HepG2 (cell line): ENCODE data around the gene PCIF1. TPM values are rescaled to one million over a fixed set of nuclear protein-coding genes. Genes with fewer than 3 reads are reported as not detected.

Experiments
- ADNP ChIP-seq: sonication (generic); formaldehyde crosslinking; IDR thresholded peaks from 2 replicates; pipeline ENCODE4 v1.4.0; 2020; ENCODE audit warnings: missing genetic modification reagents
- ATF5 ChIP-seq: sonication (generic); formaldehyde crosslinking; IDR thresholded peaks from 2 replicates; pipeline ENCODE4 v1.4.0; 2020; ENCODE audit warnings: mild to moderate bottlenecking, low read depth, missing genetic modification reagents
- E2F1 ChIP-seq: sonication (generic); formaldehyde crosslinking; IDR thresholded peaks from 2 replicates; pipeline ENCODE4 v1.5.0; 2020; ENCODE audit warnings: missing genetic modification reagents
- E2F2 ChIP-seq: sonication (generic); formaldehyde crosslinking; IDR thresholded peaks from 2 replicates; pipeline ENCODE4 v1.4.0; 2020; ENCODE audit warnings: missing genetic modification reagents, borderline replicate concordance
- ETV5 ChIP-seq: IDR thresholded peaks from 2 replicates; pipeline ENCODE4 v1.6.1; 2018; ENCODE audit warnings: missing biosample characterization, missing genetic modification reagents, inconsistent platforms, borderline replicate concordance
- GATAD2A ChIP-seq: IDR thresholded peaks from 2 replicates; pipeline ENCODE4 v1.6.1; 2016
- HMGXB3 ChIP-seq: sonication (generic); formaldehyde crosslinking; IDR thresholded peaks from 2 replicates; pipeline ENCODE4 v1.4.0; 2020; ENCODE audit warnings: missing genetic modification reagents, borderline replicate concordance
- KMT2B ChIP-seq: IDR thresholded peaks from 2 replicates; pipeline ENCODE4 v1.6.1; 2016; ENCODE audit warnings: missing genetic modification reagents, missing compliant biosample characterization
- MLLT10 ChIP-seq: sonication (generic); formaldehyde crosslinking; IDR thresholded peaks from 2 replicates; pipeline ENCODE4 v1.4.0; 2020; ENCODE audit warnings: missing genetic modification reagents
- NFRKB ChIP-seq: fragments of 450-650 bp; IDR thresholded peaks from 2 replicates; pipeline ENCODE4 v1.6.1; 2017
- SRSF1 ChIP-seq: fragments of 200-400 bp; formaldehyde crosslinking; optimal IDR thresholded peaks from 2 replicates; pipeline ENCODE3; 2017; ENCODE audit warnings: mild to moderate bottlenecking, low read depth, low read length, moderate library complexity
- TEAD3 ChIP-seq: optimal IDR thresholded peaks from 2 replicates; pipeline ENCODE3; 2016; ENCODE audit warnings: borderline replicate concordance
- ZBTB46 ChIP-seq: sonication (generic); formaldehyde crosslinking; IDR thresholded peaks from 2 replicates; pipeline ENCODE4 v1.4.0; 2020; ENCODE audit warnings: mild to moderate bottlenecking, missing genetic modification reagents, borderline replicate concordance
- ZBTB7A ChIP-seq: sonication (generic); formaldehyde crosslinking; IDR thresholded peaks from 2 replicates; pipeline ENCODE4 v1.8.0; 2022; ENCODE audit warnings: mild to moderate bottlenecking, missing genetic modification reagents
- ZNF44 ChIP-seq: sonication (generic); formaldehyde crosslinking; IDR thresholded peaks from 2 replicates; pipeline ENCODE4 v1.5.1; 2020; ENCODE audit warnings: mild to moderate bottlenecking, missing genetic modification reagents
- ZNF563 ChIP-seq: sonication (generic); formaldehyde crosslinking; IDR thresholded peaks from 2 replicates; pipeline ENCODE4 v1.8.0; 2022; ENCODE audit warnings: mild to moderate bottlenecking, moderate library complexity, missing genetic modification reagents
- ZNF605 ChIP-seq: sonication (generic); formaldehyde crosslinking; IDR thresholded peaks from 2 replicates; pipeline ENCODE4 v1.8.0; 2022; ENCODE audit warnings: mild to moderate bottlenecking, missing genetic modification reagents
- ZNF800 ChIP-seq: sonication (generic); formaldehyde crosslinking; IDR thresholded peaks from 2 replicates; pipeline ENCODE4 v1.4.0; 2020; ENCODE audit warnings: missing genetic modification reagents
- polyA plus RNA-seq, 8 experiments: library from polyadenylated mRNA; depleted of rRNA in 3 of 8; stranded (reverse) in 7 of 8; unstranded in 1 of 8; fragments of >200 nt; fragmentation: Illumina TruSeq in 4 of 8; extraction: Trizol in 4 of 8; gene quantifications; 2 replicates each; pipeline versions ENCODE4 v1.2.1 to v1.2.3, GENCODE V29; 2011 to 2016; ENCODE audit warnings: low read depth in 4 of 8, missing spikeins in 1 of 8, mixed read lengths in 1 of 8; ENCODE audit not compliant: insufficient read depth in 1 of 8
- total RNA-seq, 5 experiments: library from RNA; depleted of rRNA; stranded (reverse); fragments of >200 nt; fragmentation: Illumina TruSeq; extraction: Trizol; gene quantifications; 2 replicates each; pipeline ENCODE4 v1.2.3, GENCODE V29; 2016; ENCODE audit warnings: low read depth in 1 of 5

PCIF1 gene
- total and polyA plus RNA-seq, 2 of the 13 experiments (the other 11 are each of a cell fraction or from before 2014, with no cell fraction given): 20.9 to 24.4 TPM

GRCh38 chr20:45911486-45912343 lies 22.8 kb upstream of the PCIF1 start, which contains the start of gene PLTP (continued):
- TF ChIP-seq ZNF800 (CRISPR knock-in tag) (no peak), HMGXB3 (CRISPR knock-in tag) (no peak), ZBTB7A (CRISPR knock-in tag) (peak; percentile 58; the same call in 1 of the 2 replicates), TEAD3 (no peak), ADNP (CRISPR knock-in tag) (no peak), E2F1 (no peak), KMT2B (no peak; the same call in 1 of the 2 replicates), E2F2 (CRISPR knock-in tag) (no peak), SRSF1 (no peak), GATAD2A (CRISPR knock-in tag) (no peak; the same call in 1 of the 2 replicates), ZNF44 (CRISPR knock-in tag) (no peak), MLLT10 (no peak), ZNF563 (CRISPR knock-in tag) (no peak), ZBTB46 (CRISPR knock-in tag) (0 out of 2 replicates have a peak, but pooled peaks have one; percentile 79), ATF5 (CRISPR knock-in tag) (no peak), NFRKB (no peak), ZNF605 (CRISPR knock-in tag) (no peak), ETV5 (CRISPR knock-in tag) (no peak)
